H1 (cell line): ENCODE data around the gene CRHR2. TPM values are rescaled to one million over a fixed set of nuclear protein-coding genes. Genes with fewer than 3 reads are reported as not detected.

Experiments
- CTCF ChIA-PET: fragments of 300-600 bp; sonication (Branson Sonifier 250); formaldehyde crosslinking; loops from one replicate; lab custom pipeline; 2021; ENCODE audit not compliant: partially characterized antibody; lab: Charles Lee
- POLR2A ChIA-PET: fragments of 300-600 bp; sonication (Branson Sonifier 250); formaldehyde crosslinking; loops from one replicate; lab custom pipeline; 2021; ENCODE audit warnings: inconsistent platforms; ENCODE audit not compliant: partially characterized antibody; lab: Charles Lee
- DNase-seq, 2 experiments: peaks; one replicate each; pipeline versions ENCODE4 v3.0.0 to v3.0.0-alpha.2; 2010 to 2022; ENCODE audit warnings: low spot score in 2 of 2, low read depth in 1 of 2, mixed read lengths in 1 of 2
- FAIRE-seq: peaks from 2 replicates; lab custom pipeline; 2011; peaks lifted over from hg19 to GRCh38; lab: Jason Lieb, UNC
- H2AFZ ChIP-seq: 2 replicates; pipeline ENCODE4 v1.8.1; 2012; ENCODE audit warnings: low read length, inconsistent platforms
- H2AK5ac ChIP-seq: 2 replicates; pipeline ENCODE4 v1.6.1; 2013; ENCODE audit warnings: low read depth, low read length
- H2BK120ac ChIP-seq: replicated peaks from 2 replicates; pipeline ENCODE3; 2013; ENCODE audit warnings: low read depth, low read length, inconsistent platforms
- H2BK12ac ChIP-seq: 2 replicates; pipeline ENCODE4 v1.6.1; 2013; ENCODE audit warnings: low read depth, low read length
- H2BK15ac ChIP-seq: 2 replicates; pipeline ENCODE4 v1.6.1; 2013; ENCODE audit warnings: low read length
- H2BK20ac ChIP-seq: 2 replicates; pipeline ENCODE4 v1.6.1; 2013; ENCODE audit warnings: low read length
- H2BK5ac ChIP-seq: 2 replicates; pipeline ENCODE4 v1.6.1; 2013; ENCODE audit warnings: low read depth, low read length
- H3K14ac ChIP-seq: 2 replicates; pipeline ENCODE4 v1.6.1; 2013; ENCODE audit warnings: inconsistent platforms; ENCODE audit not compliant: insufficient read length
- H3K18ac ChIP-seq: 2 replicates; pipeline ENCODE4 v1.6.1; 2013; ENCODE audit warnings: low read length; ENCODE audit errors: extremely low read depth
- H3K23ac ChIP-seq: 2 replicates; pipeline ENCODE4 v1.6.1; 2013; ENCODE audit warnings: inconsistent platforms; ENCODE audit not compliant: insufficient read length
- H3K23me2 ChIP-seq: 2 replicates; pipeline ENCODE4 v1.6.1; 2013; ENCODE audit warnings: low read depth, low read length
- H3K27ac ChIP-seq: 2 replicates; pipeline ENCODE4 v1.6.1; 2011; ENCODE audit warnings: low read depth, low read length, inconsistent platforms
- H3K27me3 ChIP-seq, 4 experiments: replicated peaks in 1 of 4; 1 replicate in 1 of 4; 2 replicates in 3 of 4; pipeline versions ENCODE4 v1.6.1 to v1.8.1; 2011 to 2013; ENCODE audit warnings: low read length in 3 of 4, mild to moderate bottlenecking in 3 of 4, inconsistent platforms in 2 of 4, mixed read lengths in 2 of 4, moderate library complexity in 1 of 4; ENCODE audit not compliant: control insufficient read depth in 3 of 4, insufficient read depth in 3 of 4; ENCODE audit errors: extremely low read depth in 1 of 4
- H3K36me3 ChIP-seq, 4 experiments: 2 replicates each; pipeline versions ENCODE4 v1.6.1 to v1.8.1; 2011 to 2013; ENCODE audit warnings: mild to moderate bottlenecking in 4 of 4, low read length in 3 of 4, moderate library complexity in 2 of 4, control low read depth in 1 of 4, inconsistent platforms in 1 of 4; ENCODE audit not compliant: insufficient read depth in 4 of 4, control insufficient read depth in 2 of 4
- H3K4ac ChIP-seq: replicated peaks from 2 replicates; pipeline ENCODE3; 2013; ENCODE audit warnings: low read length, low read depth, mixed read lengths, inconsistent platforms; ENCODE audit not compliant: insufficient read length
- H3K4me1 ChIP-seq, 4 experiments: replicated peaks in 1 of 4; 1 replicate in 1 of 4; 2 replicates in 3 of 4; pipeline versions ENCODE4 v1.6.1 to v1.8.1; 2011 to 2013; ENCODE audit warnings: low read length in 3 of 4, inconsistent platforms in 2 of 4, mixed read lengths in 1 of 4; ENCODE audit not compliant: insufficient read depth in 4 of 4, control insufficient read depth in 3 of 4
- H3K4me2 ChIP-seq, 2 experiments: 2 replicates each; pipeline versions ENCODE4 v1.6.1 to v1.8.1; 2011 to 2013; ENCODE audit warnings: low read depth in 2 of 2, low read length in 2 of 2, control low read depth in 1 of 2, inconsistent platforms in 1 of 2, mild to moderate bottlenecking in 1 of 2; ENCODE audit not compliant: insufficient read depth in 1 of 2
- H3K4me3 ChIP-seq, 4 experiments: fragments of 200-600, 300-600 bp in 1 of 4; sonication (generic), shearing (Covaris generic), sonication (Bioruptor Twin) in 1 of 4; 2 replicates each; pipeline versions ENCODE4 v1.5.1 to v1.8.1; 2011 to 2016; ENCODE audit warnings: low read length in 4 of 4, low read depth in 3 of 4, control low read depth in 2 of 4, inconsistent platforms in 2 of 4, mild to moderate bottlenecking in 2 of 4, mixed read lengths in 1 of 4, moderate library complexity in 1 of 4; ENCODE audit not compliant: insufficient read depth in 2 of 4; ENCODE audit errors: extremely low read depth in 1 of 4
- H3K56ac ChIP-seq: replicated peaks from 2 replicates; pipeline ENCODE3; 2013; ENCODE audit warnings: low read depth, mild to moderate bottlenecking, mixed read lengths, low read length, inconsistent platforms; ENCODE audit not compliant: insufficient read length
- H3K79me1 ChIP-seq: 2 replicates; pipeline ENCODE4 v1.6.1; 2013; ENCODE audit warnings: low read depth, low read length, control low read depth
- H3K79me2 ChIP-seq, 2 experiments: 2 replicates each; pipeline versions ENCODE4 v1.6.1 to v1.8.1; 2012 to 2013; ENCODE audit warnings: low read length in 2 of 2, mild to moderate bottlenecking in 2 of 2, inconsistent platforms in 1 of 2; ENCODE audit not compliant: insufficient read depth in 2 of 2, control insufficient read depth in 1 of 2
- H3K9ac ChIP-seq, 4 experiments: replicated peaks in 1 of 4; 1 replicate in 1 of 4; 2 replicates in 3 of 4; pipeline versions ENCODE4 v1.6.1 to v1.8.1; 2011 to 2013; ENCODE audit warnings: low read depth in 3 of 4, low read length in 3 of 4, control low read depth in 2 of 4, mild to moderate bottlenecking in 2 of 4, moderate library complexity in 2 of 4, inconsistent platforms in 1 of 4; ENCODE audit errors: extremely low read depth in 1 of 4
- H3K9me3 ChIP-seq, 2 experiments: 2 replicates each; pipeline versions ENCODE4 v1.6.1 to v1.8.1; 2012 to 2013; ENCODE audit warnings: mild to moderate bottlenecking in 2 of 2, moderate library complexity in 2 of 2, control low read depth in 1 of 2, inconsistent platforms in 1 of 2, low read depth in 1 of 2, low read length in 1 of 2, mixed read lengths in 1 of 2; ENCODE audit not compliant: insufficient read depth in 2 of 2
- H4K20me1 ChIP-seq, 2 experiments: replicated peaks in 1 of 2; 2 replicates each; pipeline versions ENCODE3 to v1.8.1; 2011 to 2013; ENCODE audit warnings: inconsistent platforms in 2 of 2, low read length in 2 of 2, mild to moderate bottlenecking in 1 of 2; ENCODE audit not compliant: insufficient read depth in 2 of 2, control insufficient read depth in 1 of 2
- H4K5ac ChIP-seq: 2 replicates; pipeline ENCODE4 v1.6.1; 2013; ENCODE audit warnings: low read length, low read depth, mixed read lengths, inconsistent platforms; ENCODE audit not compliant: insufficient read length
- H4K8ac ChIP-seq: 2 replicates; pipeline ENCODE4 v1.8.0; 2013; ENCODE audit warnings: mild to moderate bottlenecking, moderate library complexity, low read length, inconsistent platforms; ENCODE audit not compliant: insufficient read depth; ENCODE audit errors: extremely low read depth
- H4K91ac ChIP-seq: replicated peaks from 2 replicates; pipeline ENCODE3; 2013; ENCODE audit warnings: low read length, mixed read lengths, inconsistent platforms; ENCODE audit not compliant: insufficient read length
- ATF2 ChIP-seq: IDR thresholded peaks from 2 replicates; pipeline ENCODE4 v1.6.1; 2012; ENCODE audit warnings: low read length, inconsistent platforms
- CTCF ChIP-seq, 3 experiments: IDR thresholded peaks; 1 replicate in 2 of 3; 2 replicates in 1 of 3; pipeline versions ENCODE4 v1.5.1 to v1.6.1; 2011; ENCODE audit warnings: low read length in 3 of 3, mild to moderate bottlenecking in 3 of 3, inconsistent platforms in 2 of 3, low read depth in 1 of 3, moderate library complexity in 1 of 3; ENCODE audit not compliant: insufficient read depth in 1 of 3; ENCODE audit errors: control extremely low read depth in 1 of 3
- GABPA ChIP-seq: IDR thresholded peaks from 2 replicates; pipeline ENCODE4 v1.6.1; 2011; ENCODE audit warnings: mild to moderate bottlenecking, low read length, moderate library complexity, borderline replicate concordance; ENCODE audit not compliant: insufficient read depth
- NANOG ChIP-seq: IDR thresholded peaks from 2 replicates; pipeline ENCODE4 v1.6.1; 2011; ENCODE audit warnings: low read length, low read depth, mild to moderate bottlenecking, inconsistent platforms; ENCODE audit not compliant: insufficient read depth, poor library complexity, severe bottlenecking
- RAD21 ChIP-seq, 2 experiments: IDR thresholded peaks in 1 of 2; conservative IDR thresholded peaks in 1 of 2; 2 replicates each; pipeline ENCODE4 v1.6.1; 2011; ENCODE audit warnings: low read depth in 2 of 2, low read length in 2 of 2, improper control_type of control experiment in 1 of 2, inconsistent platforms in 1 of 2, mild to moderate bottlenecking in 1 of 2, moderate library complexity in 1 of 2
- SIX5 ChIP-seq: IDR thresholded peaks from 2 replicates; pipeline ENCODE4 v1.6.1; 2011; ENCODE audit warnings: mild to moderate bottlenecking, low read depth, low read length
- SRF ChIP-seq: IDR thresholded peaks from 2 replicates; pipeline ENCODE4 v1.6.1; 2011; ENCODE audit warnings: mild to moderate bottlenecking, low read depth, low read length, moderate library complexity
- YY1 ChIP-seq: IDR thresholded peaks from 2 replicates; pipeline ENCODE4 v1.6.1; 2011; ENCODE audit warnings: low read depth, mild to moderate bottlenecking, low read length
- WGBS, 2 experiments: shearing (Covaris generic) in 1 of 2; methylation state at CpG; one replicate each; pipeline versions ENCODE4 v1.1.6 to v1.1.7; 2013 to 2015; ENCODE audit warnings: low lambda C conversion rate in 2 of 2, mixed read lengths in 2 of 2, inconsistent platforms in 1 of 2, low coverage in 1 of 2, missing lambda C conversion rate in 1 of 2; ENCODE audit not compliant: insufficient replicate concordance in 2 of 2, insufficient coverage in 1 of 2, insufficient read length in 1 of 2; ENCODE audit errors: extremely low coverage in 1 of 2, missing lambda C conversion rate in 1 of 2; 5-methylcytosine and 5-hydroxymethylcytosine counted together
- polyA plus RNA-seq, 7 experiments: library from polyadenylated mRNA; depleted of rRNA in 3 of 7; stranded (reverse) in 5 of 7; unstranded in 2 of 7; fragments of >200 nt in 5 of 7; fragments of 200-250 nt in 2 of 7; gene quantifications; 1 replicate in 5 of 7; 2 replicates in 1 of 7; 4 replicates in 1 of 7; pipeline versions ENCODE4 v1.2.1 to v1.2.3, GENCODE V29; 2011 to 2013; ENCODE audit warnings: missing spikeins in 2 of 7, mixed read lengths in 2 of 7
- total RNA-seq: library from RNA; stranded (reverse); fragmentation: NEBNext Ultra II Directional; extraction: Animal tissue kit (Norgen Biotek cat#: 25700); gene quantifications from 2 replicates; pipeline ENCODE4 v1.2.1, GENCODE V29; 2021

Gene CRHR2
- total and polyA plus RNA-seq, 2 of the 8 experiments (the other 6 are each of a cell fraction or from before 2014, with no cell fraction given) = 0.37 to 1.3 TPM

GRCh38 chr7:30665449-30665848 lies 16.8 kb downstream of the CRHR2 start:
- Histone ChIP-seq H4K20me1 (peaks cover 0 to 6% of the 10 kb centered on the region in 2 experiments), H3K79me1 (no peaks in the 10 kb centered on the region; the same call in 1 of the 2 replicates), H2BK120ac (no peak overlapping the region), H3K27ac (no peak overlapping the region), H4K8ac (no peak overlapping the region), H4K91ac (no peak overlapping the region), H4K5ac (no peak overlapping the region), H2BK15ac (no peak overlapping the region), H3K9me3 (no peaks in the 10 kb centered on the region), H2AFZ (no peak overlapping the region), H3K36me3 (no peaks in the 10 kb centered on the region; a peak in 1 of 8 replicates), H3K9ac (no peak overlapping the region), H2AK5ac (no peak overlapping the region), H3K79me2 (no peaks in the 10 kb centered on the region), H3K56ac (no peak overlapping the region), H2BK5ac (no peak overlapping the region), H3K23me2 (no peaks in the 10 kb centered on the region), H3K4me2 (no peak overlapping the region), H2BK20ac (no peak overlapping the region), H3K14ac (no peak overlapping the region), H3K18ac (no peak overlapping the region), H3K23ac (no peak overlapping the region), H3K4me3 (no peak overlapping the region), H2BK12ac (no peak overlapping the region), H3K27me3 (no peaks in the 10 kb centered on the region; a peak in 1 of 7 replicates), H3K4me1 (peaks cover 0 to 8% (median 4%) of the 10 kb centered on the region in 4 experiments; a peak in 4 of 7 replicates), H3K4ac (no peak overlapping the region)
- no peak for FAIRE-seq
- POLR2A ChIA-PET = interaction anchor here (2.1 to 2.2 kb wide), 2 partner anchors 10 to 23 kb away, joined by 6 to 9 read pairs; no protein-coding TSS in a partner anchor
- CTCF ChIA-PET = interaction anchor here (0.9 to 7.5 kb wide), 7 partner anchors 12 to 79 kb away, joined by 3 to 68 read pairs (median 5); no protein-coding TSS in a partner anchor
- 83% methylated on average over 11 of the region's 11 CpGs; no CpG with 5 or more reads in 1 of the 2 experiments for WGBS, 2 experiments
- no peak for DNase-seq
- TF ChIP-seq CTCF (IDR thresholded peaks at IDR 0.05; ENCODE audit: control extremely low read depth in 1 of 3, insufficient read depth in 1 of 3, low read depth in 1 of 3, low read length in 3 of 3) (no peak), YY1 (no peak), GABPA (no peak), RAD21 (IDR thresholded peaks at IDR 0.05 in 1 of 2, conservative IDR thresholded peaks at IDR 0.05 in 1 of 2; ENCODE audit: low read depth in 2 of 2, low read length in 2 of 2) (no peak), NANOG (no peak), SIX5 (no peak), ATF2 (no peak), SRF (no peak)
